ENCODE measurements around the gene RNF13.

GRCh38 chr3:149848688-149849087 is 35.7 kb downstream of the RNF13 start:
- TF ChIP-seq CTCF (IDR thresholded peaks at IDR 0.05) (no peak), ATF3 (CRISPR knock-in tag; conservative IDR thresholded peaks at IDR 0.05) (no peak), CREB1 (CRISPR knock-in tag; IDR thresholded peaks at IDR 0.05) (no peak), JUN (CRISPR knock-in tag; IDR thresholded peaks at IDR 0.05) (no peak), USF2 (CRISPR knock-in tag; IDR thresholded peaks at IDR 0.05) (no peak), FOXP1 (CRISPR knock-in tag; IDR thresholded peaks at IDR 0.05; ENCODE audit: borderline replicate concordance) (no peak), FOXK1 (CRISPR knock-in tag; IDR thresholded peaks at IDR 0.05) (no peak), ATF2 (CRISPR knock-in tag; IDR thresholded peaks at IDR 0.05; ENCODE audit: borderline replicate concordance, low read depth) (no peak), PREB (CRISPR knock-in tag; IDR thresholded peaks at IDR 0.05; ENCODE audit: borderline replicate concordance) (no peak)

Measured in WTC11 (cell line).